NCI-H1417 (cell line): ENCODE results near the gene GBX2.

Experiments used
- DNase-seq, 3 experiments: peaks; one replicate each; lab custom pipeline; 2025; lab: John Stamatoyannopoulos, UW

Gene GBX2

GRCh38 chr2:236180831-236181453 is 12.8 kb upstream of the GBX2 start:
- peak; percentile 20 to 78 (median 23) for DNase-seq

GRCh38 chr2:236180076-236180816 is 12.1 kb upstream of the GBX2 start:
- DNase-seq: peak in 1 of 3 experiments; percentile 47

- peak in 2 of 3 experiments; percentile 23 to 47 for DNase-seq
Measured at GRCh38 chr2:236179236-236180075, 11.3 kb upstream of the GBX2 start.

GRCh38 chr2:236178890-236179235 is 10.7 kb upstream of the GBX2 start:
- no peak for DNase-seq

GRCh38 chr2:236177967-236178889 is 10.0 kb upstream of the GBX2 start:
- DNase-seq: peak; percentile 36 to 69 (median 57)

- DNase-seq: peak; percentile 18 to 30 (median 21)
Measured at GRCh38 chr2:236177604-236177966, 9.4 kb upstream of the GBX2 start.

DNA sequence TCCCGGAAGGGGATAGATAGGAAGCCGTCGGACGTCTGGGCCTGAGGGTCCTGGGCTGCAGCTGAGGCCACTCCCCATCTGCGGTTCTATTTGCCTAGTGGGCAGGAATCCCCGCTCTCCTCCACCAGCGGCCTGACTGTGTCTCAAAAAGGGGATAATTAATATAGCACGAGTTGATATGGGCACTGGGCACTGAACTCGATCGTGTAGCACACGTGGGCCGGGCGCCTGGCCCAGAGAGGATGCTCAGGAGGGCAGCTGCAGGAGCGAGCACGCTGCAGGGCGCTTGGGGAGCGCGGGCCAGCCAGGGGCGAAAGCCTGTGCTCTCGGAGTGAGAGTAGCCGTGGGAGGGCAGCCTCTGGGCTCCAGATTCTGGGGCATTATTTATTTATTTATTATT is 8.8 kb upstream of the GBX2 start:
- no peak for DNase-seq

DNA sequence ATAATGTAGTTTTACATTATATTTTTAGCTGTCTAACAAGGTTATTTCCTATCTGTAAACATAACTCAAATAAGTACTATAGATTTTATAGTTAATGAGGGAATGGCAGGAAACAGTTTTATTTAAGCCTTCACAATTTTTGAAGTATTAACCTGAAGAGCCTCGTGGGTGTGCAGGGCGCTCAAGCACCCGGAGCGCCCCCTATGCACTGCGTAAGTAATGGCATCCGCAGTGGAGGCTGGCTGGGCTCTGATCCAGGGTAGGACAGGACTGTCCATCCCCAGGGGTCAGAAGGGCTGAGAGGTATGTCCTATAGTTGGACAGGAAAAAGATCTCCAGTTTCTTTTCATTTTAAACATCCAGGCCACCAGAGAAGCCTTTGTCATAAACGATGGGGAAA is 8.2 kb upstream of the GBX2 start:
- DNase-seq: no peak

GRCh38 chr2:236175548-236176150 is 7.5 kb upstream of the GBX2 start:
- DNase-seq: no peak

DNA sequence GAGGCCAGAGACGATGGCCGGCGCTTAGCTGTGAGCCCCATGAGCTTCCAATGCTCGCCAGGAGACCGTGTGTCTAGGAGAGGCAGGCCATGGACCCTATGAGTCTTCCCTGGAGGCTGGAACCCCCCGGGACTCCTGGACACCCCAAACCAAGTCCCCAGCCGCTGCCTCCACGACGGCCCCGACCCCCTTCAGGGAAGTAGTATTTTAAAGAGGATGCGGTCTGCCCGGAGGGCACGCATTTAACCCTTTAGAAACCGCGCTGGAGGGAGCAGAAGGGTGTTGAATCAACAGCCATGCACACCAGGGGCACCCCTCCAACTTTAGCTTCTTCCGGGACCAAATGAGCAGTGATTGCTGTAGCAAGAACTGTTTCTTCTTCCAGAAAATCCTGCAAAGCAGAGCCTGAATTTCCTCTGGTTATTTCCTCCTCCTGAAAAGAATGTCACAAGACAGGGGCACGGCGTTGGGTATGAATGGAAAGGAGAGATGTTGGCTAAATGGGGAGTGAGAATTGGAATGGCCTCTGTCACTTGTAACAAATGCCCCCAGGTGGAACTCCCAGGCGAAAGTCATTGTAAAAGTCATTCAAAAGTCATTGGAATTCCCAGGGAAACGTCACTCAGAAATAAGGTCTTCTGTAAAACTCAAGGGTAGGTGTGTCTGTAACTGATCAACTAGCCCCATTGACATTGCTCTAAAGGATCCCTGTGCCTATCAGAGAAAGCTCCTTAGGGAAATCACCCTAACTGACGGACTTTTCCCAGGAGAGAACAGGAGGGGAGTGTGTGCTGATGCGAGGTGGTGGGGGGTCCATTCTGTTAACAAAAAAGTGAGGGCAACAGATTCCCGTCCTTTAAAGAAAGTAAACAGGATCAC is 5.8 kb upstream of the GBX2 start:
- no peak for DNase-seq

GRCh38 chr2:236173036-236173728 is 5.0 kb upstream of the GBX2 start:
- no peak for DNase-seq

DNA sequence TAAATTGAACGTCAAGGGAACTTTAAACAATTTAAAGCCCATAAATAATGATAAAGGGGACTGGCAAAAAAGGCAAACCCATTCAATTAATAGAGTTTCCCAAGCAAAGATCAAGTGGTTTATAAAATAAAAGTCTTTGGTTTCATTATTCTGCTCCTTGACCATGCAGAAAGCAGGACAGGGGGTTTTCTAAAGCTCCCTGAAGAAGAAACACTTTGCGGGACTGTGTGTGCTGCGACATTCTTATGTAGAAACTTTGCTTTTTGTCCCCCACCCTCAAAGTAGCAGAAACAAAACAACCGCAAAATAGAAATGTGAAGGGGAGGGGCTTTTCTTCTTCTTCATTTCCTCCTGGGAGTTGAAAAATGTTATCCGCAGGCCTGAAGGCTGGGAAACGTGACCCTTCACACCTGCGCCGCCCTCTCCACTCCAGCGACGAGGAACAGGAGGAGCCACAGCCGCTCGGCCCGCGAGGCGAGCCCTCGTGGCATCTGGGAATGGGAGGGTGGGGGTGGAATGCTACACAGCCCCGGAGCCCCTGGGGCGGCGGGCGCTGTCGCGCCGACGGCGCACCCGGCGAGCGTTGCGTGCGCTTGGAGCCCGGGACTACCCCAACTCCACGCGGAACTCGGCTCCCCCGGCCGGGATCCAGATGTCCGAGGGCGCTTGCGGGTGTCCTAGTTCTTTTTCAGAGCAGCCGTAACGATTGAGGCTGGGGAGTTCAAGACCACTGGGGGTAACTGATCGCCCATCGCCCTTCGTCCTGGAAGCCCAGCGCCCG is 4.3 kb upstream of the GBX2 start:
- DNase-seq: no peak

DNA sequence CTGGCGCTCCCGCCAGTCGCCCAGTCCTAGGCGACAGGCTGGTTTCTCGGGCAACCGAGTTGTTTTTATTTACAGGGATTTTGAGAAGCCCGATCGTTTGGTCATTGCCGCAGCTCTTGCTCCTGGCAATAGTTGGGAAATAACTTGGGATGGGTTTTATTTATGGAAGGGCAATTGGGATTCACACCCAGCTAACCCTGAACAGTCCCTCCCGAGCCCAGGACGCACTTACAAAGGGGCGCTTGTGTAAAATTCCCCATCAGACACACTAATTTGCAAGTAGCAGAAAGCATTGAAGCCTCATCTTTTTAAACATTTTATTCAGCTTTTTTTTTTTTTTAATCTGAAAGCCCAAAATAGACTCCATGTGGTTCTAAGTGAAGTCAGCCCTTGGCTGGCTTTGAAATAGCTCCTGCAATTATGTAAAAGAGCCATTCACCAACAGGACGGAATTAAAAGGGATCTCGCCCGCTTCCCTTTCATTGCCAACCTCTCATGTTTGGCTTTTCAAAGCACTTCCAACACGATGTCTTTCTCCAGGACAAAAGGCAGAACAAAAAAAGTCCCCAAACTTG is 3.6 kb upstream of the GBX2 start:
- DNase-seq: no peak

DNA sequence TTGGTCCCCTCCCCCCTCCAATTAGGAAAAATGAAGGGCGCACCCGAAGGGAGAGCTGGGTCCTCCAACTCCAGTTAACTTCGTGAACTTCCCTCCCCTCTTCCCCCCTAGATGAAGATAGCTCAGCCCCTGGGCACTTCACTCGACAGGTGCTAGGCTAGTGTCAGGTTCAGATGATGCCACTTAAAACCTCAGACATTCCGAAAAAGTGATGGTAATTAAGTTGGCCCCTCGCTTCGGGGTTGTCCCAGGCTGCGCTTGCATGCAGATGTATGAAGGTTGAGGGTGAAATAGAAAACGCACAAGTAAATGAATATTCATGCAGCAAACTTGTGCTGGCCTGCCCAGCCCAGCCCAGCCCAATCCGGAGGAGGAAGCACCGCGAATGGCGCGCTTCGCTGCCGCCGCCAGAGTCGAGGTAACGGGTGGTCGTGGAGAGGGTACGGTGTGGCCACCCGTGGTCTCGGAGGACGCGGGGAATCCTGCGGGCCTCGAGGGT is 3.0 kb upstream of the GBX2 start:
- no peak for DNase-seq

DNA sequence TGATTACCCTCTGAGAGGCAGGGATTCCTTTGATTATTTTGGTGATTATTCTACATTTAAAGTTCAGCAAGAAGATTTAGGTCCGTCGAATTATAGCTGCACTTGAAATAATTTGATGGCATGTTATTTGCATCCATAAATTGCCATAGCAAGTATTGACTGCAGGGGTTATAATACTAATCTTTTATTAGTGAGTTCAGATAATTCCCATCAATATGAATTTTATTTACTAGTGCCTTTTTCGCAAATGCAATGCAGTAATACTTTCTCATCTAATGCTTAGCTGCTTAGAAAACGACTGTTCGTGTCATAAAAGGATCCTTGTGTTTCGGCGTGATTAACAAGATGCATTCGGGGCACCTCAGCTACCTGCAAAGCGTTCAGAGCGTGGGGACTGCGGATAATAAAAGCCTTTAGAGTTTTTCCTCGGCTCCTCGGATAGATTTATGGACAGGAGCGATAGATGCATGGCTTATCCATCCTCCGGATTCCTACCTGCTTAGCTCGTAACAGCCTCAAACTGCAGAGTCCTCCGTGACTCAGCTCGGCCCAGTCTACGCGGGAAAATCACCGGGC is 2.5 kb upstream of the GBX2 start:
- no peak for DNase-seq

DNA sequence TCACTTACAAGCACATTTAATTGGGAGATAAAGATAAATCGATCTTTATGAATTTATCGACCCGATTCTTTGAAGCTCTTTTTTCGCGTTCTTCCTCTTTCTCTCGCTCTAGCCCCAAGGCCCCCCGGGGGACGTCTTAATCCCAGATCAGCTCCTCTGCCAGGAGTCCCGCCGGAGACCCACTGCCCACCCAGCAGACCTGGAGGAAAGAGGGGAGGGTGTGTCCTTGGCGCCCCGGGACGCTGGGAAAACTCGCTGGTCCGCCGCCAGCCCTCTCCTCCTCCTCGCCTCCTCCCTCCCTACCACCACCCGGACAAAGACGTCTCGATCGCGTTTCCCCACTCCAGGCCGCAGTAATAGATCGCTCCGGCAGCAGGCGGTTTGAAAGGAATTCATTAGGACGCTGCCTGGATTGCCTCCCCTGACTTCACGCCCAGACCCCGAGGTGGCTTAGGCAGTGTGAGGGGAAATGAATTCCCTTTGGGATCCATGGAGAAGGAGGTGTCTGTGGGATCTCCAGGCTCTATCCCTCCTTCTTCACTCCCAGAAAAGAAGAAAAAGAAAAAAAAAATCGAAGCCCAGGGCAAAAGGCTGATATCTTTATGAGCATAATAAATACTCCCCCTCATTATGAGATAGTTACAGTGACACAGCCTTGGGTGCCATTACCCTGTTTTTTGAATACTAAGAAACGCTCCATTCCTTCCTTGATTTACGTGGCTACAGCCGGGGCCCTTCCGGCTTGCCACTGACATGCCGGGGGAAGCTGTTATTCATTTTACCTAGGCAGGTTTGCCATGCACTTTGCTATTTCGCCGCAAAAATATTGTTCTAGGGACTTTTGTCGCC is 1.8 kb upstream of the GBX2 start:
- DNase-seq: no peak

- DNase-seq: peak in 1 of 3 experiments; percentile 55
Measured at GRCh38 chr2:236169151-236169721, 1.1 kb upstream of the GBX2 start.
